ENCODE measurements around the gene DNAJC17.

DNAJC17 gene

DNA sequence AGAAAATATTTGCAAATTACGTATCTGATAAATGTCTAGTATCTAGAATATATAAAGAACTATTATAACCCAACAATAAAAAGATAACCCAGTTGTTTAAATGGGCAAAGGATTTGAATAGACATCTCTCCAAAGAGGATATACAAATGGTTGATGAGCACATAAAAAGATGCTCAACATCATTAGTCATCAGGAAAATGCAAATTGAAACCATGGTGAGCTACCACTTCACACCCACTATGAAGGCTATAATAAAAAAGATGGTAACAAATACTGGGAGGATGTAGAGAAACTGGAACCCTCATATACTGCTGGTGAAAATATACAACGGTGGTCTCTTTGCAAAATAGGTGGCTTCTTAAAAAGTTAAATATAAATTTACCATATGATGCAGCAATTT lies 84.3 kb downstream of the DNAJC17 start:
- peak; percentile 16 for DNase-seq (ENCODE audit: low read depth)
- TF ChIP-seq, protein P1, sequence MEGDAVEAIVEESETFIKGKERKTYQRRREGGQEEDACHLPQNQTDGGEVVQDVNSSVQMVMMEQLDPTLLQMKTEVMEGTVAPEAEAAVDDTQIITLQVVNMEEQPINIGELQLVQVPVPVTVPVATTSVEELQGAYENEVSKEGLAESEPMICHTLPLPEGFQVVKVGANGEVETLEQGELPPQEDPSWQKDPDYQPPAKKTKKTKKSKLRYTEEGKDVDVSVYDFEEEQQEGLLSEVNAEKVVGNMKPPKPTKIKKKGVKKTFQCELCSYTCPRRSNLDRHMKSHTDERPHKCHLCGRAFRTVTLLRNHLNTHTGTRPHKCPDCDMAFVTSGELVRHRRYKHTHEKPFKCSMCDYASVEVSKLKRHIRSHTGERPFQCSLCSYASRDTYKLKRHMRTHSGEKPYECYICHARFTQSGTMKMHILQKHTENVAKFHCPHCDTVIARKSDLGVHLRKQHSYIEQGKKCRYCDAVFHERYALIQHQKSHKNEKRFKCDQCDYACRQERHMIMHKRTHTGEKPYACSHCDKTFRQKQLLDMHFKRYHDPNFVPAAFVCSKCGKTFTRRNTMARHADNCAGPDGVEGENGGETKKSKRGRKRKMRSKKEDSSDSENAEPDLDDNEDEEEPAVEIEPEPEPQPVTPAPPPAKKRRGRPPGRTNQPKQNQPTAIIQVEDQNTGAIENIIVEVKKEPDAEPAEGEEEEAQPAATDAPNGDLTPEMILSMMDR (conservative IDR thresholded peaks at IDR 0.05; ENCODE audit: control insufficient read depth, insufficient read depth, low read depth, low read length): no peak
- H3K4me3 ChIP-seq (ENCODE audit: control insufficient read depth, low read depth, low read length): no peak overlapping the region

DNA sequence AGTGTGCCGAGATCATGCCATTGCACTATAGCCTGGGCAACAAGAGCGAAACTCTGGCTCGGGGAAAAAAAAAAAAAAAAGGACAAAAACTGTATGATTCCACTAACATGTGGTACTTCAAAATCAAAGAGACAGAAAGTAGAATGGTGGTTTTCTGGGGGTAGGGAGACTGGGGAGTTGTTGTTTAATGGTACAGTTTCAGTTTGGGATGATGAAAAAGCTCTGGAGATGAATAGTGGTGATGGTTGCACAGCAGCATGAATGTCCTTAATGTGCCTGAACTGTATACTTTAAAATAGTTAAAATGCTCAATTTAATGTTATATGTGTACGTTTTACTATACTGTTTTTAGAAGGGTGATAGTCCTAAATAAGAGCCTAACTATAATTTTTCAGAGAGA lies 84.9 kb downstream of the DNAJC17 start:
- no peak for DNase-seq (ENCODE audit: low read depth)
- TF ChIP-seq, protein P1 (conservative IDR thresholded peaks at IDR 0.05; ENCODE audit: control insufficient read depth, insufficient read depth, low read depth, low read length): no peak
- no peak overlapping the region for H3K4me3 ChIP-seq (ENCODE audit: control insufficient read depth, low read depth, low read length)

DNA sequence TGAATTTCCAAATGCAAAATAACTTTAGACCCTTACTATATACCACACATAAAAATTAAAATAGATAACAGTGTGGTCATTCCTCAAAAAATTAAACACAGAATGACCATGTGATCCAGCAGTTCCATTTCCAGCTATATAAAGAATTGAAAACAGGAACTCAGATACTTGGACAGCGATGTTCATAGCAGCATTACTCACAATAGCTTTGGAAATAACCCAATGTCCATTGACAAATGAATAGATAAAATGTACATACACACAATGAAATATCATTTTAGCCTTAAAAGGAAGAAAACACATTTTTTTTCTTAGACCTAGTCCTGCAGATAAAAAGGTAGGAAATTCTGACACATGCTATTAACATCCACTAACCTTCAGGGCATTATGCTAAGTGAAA lies 85.6 kb downstream of the DNAJC17 start:
- no peak overlapping the region for H3K4me3 ChIP-seq (ENCODE audit: control insufficient read depth, low read depth, low read length)
- TF ChIP-seq, protein P1 (conservative IDR thresholded peaks at IDR 0.05; ENCODE audit: control insufficient read depth, insufficient read depth, low read depth, low read length): no peak
- DNase-seq (ENCODE audit: low read depth): peak; percentile 11

DNA sequence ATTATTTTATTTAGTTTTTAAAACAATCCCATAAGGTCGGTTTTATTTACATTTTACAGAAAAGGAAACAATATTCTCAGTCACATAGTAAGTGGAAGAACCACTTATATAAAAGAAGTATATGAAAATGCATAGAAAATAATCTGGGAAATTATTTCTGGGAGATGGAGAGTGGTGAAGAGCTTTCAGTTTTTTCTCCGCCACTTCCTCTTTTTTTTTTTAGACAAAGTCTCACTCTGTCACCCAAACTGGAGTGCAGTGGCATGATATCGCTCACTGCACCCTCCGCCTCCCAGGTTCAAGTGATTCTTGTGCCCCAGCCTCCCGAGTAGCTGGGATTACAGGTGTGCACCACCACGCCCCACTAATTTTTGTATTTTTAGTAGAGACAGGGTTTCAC lies 91.1 kb downstream of the DNAJC17 start:
- TF ChIP-seq, protein P1 (conservative IDR thresholded peaks at IDR 0.05; ENCODE audit: control insufficient read depth, insufficient read depth, low read depth, low read length): no peak
- no peak for DNase-seq (ENCODE audit: low read depth)
- H3K4me3 ChIP-seq (ENCODE audit: control insufficient read depth, low read depth, low read length): no peak overlapping the region

Data from fibroblast of mammary gland (primary cell).